Subcutaneous abdominal adipose tissue (tissue), 5 donors: Measurements from ENCODE around the gene KIF16B.
"Not testable (repeated sequence)": the region's sequence is repeated elsewhere in the genome, so short reads cannot be mapped to it uniquely, and the experiment has no call there.

Source experiments
- H3K27ac ChIP-seq: one replicate; pipeline ENCODE4 v1.7.0; 2013; ENCODE audit warnings: low read depth, mild to moderate bottlenecking, inconsistent platforms, low read length, moderate library complexity
- H3K27me3 ChIP-seq, 5 donors: one replicate each; pipeline ENCODE4 v1.7.0; 2013; ENCODE audit warnings: low read length in 5 of 5, inconsistent platforms in 1 of 5; ENCODE audit not compliant: control insufficient read depth in 5 of 5, insufficient read depth in 4 of 5
- H3K36me3 ChIP-seq, 5 donors: one replicate each; pipeline ENCODE4 v1.7.0; 2013; ENCODE audit warnings: low read length in 5 of 5; ENCODE audit not compliant: control insufficient read depth in 5 of 5, insufficient read depth in 5 of 5
- H3K4me1 ChIP-seq, 5 donors: one replicate each; pipeline ENCODE4 v1.7.0; 2013; ENCODE audit warnings: low read length in 5 of 5, mild to moderate bottlenecking in 3 of 5, moderate library complexity in 1 of 5; ENCODE audit not compliant: control insufficient read depth in 5 of 5, insufficient read depth in 5 of 5
- H3K4me3 ChIP-seq, 5 donors: one replicate each; pipeline ENCODE4 v1.7.0; 2013; ENCODE audit warnings: low read length in 5 of 5, low read depth in 1 of 5
- H3K9ac ChIP-seq, 5 donors: one replicate each; pipeline ENCODE4 v1.7.0; 2013; ENCODE audit warnings: low read length in 5 of 5, mild to moderate bottlenecking in 4 of 5, moderate library complexity in 3 of 5
- H3K9me3 ChIP-seq, 5 donors: one replicate each; pipeline ENCODE4 v1.7.0; 2013; ENCODE audit warnings: low read length in 5 of 5; ENCODE audit not compliant: control insufficient read depth in 5 of 5
- donor health status: healthy.
- donor health status: healthy.
- donor health status: healthy.
- donor health status: healthy.
- donor health status: healthy.

KIF16B gene

GRCh38 chr20:16270989-16271388 is 302.3 kb downstream of the KIF16B start:
- Histone ChIP-seq H3K27ac (no peak overlapping the region), H3K9ac (no peak overlapping the region), H3K9me3 (peaks cover 0 to 17% (median 3%) of the 10 kb centered on the region in 5 donors), H3K4me3 (no peak overlapping the region), H3K27me3 (no peaks in the 10 kb centered on the region), H3K36me3 (peaks cover 0 to 18% (median 13%) of the 10 kb centered on the region in 5 donors), H3K4me1 (no peaks in the 10 kb centered on the region)

DNA sequence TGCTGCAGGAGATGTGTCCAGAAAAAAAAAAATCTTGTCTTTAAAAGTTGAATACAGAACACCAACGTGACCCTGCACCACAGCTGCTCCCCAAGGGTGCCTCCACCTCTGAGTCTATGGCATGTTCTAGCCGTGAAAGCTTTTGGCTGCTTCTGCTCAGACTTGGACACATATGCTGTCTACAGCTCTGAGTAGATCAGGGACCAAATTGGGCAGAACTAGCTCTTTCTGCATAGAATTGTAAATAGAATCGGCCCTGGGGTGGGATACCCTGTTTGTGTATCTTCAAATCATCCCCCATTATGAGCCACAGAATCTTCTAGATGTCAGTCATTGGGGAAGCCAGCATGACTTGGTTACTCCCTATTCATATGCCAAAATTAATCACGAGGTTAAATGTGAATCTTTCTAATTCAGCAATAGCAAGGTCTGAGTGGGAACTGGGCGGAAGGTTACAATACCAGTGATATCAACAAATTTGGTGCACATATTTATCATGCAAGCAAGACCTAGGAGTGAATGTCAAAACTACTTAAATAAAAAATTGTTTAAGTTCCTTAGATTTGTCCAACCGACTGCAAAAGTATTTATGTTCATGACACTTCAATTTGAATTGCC is 302.8 kb downstream of the KIF16B start:
- no peak overlapping the region for H3K4me3 ChIP-seq
- H3K27ac ChIP-seq, result no peak overlapping the region
- H3K4me1 ChIP-seq, result no peaks in the 10 kb centered on the region
- H3K27me3 ChIP-seq, result no peaks in the 10 kb centered on the region
- H3K9ac ChIP-seq, result no peak overlapping the region
- peaks cover 0 to 22% (median 3%) of the 10 kb centered on the region in 5 donors for H3K9me3 ChIP-seq
- peaks cover 0 to 18% (median 12%) of the 10 kb centered on the region in 5 donors for H3K36me3 ChIP-seq

- H3K9me3 ChIP-seq, result peaks cover 0 to 25% (median 3%) of the 10 kb centered on the region in 5 donors
- H3K4me1 ChIP-seq, result peaks cover 0 to 11% (median 0%) of the 10 kb centered on the region in 5 donors
- no peak overlapping the region for H3K4me3 ChIP-seq
- peaks cover 0 to 9% (median 5%) of the 10 kb centered on the region in 5 donors for H3K36me3 ChIP-seq
- H3K27ac ChIP-seq, result no peak overlapping the region
- H3K27me3 ChIP-seq, result no peaks in the 10 kb centered on the region
- H3K9ac ChIP-seq, result no peak overlapping the region
Measured at GRCh38 chr20:16267526-16267925, 305.7 kb downstream of the KIF16B start.

DNA sequence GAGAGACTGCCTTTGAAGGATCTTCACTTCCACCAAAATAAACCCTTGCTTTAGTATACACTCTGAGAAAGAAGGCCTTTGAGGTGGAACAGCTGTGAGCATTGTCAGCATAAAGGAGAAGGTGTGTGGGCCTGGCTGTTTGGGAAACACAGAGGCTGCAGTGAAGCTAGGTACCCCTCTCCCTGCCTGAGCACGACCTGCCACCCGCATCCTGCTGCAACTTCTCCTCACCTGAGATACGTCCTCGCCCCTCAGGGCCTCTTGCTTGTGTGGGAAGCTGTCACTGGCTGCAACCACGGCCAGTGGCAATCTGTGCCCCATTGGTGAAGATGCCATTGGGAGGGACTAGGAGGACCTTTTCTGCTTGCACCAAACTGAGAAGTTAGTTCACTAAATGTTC is 307.9 kb downstream of the KIF16B start:
- Histone ChIP-seq H3K36me3 (peaks cover 0 to 5% (median 4%) of the 10 kb centered on the region in 5 donors), H3K27ac (no peak overlapping the region), H3K27me3 (peaks cover 0 to 3% (median 0%) of the 10 kb centered on the region in 5 donors), H3K4me3 (no peak overlapping the region), H3K9ac (no peak overlapping the region), H3K9me3 (peaks cover 0 to 25% (median 3%) of the 10 kb centered on the region in 5 donors), H3K4me1 (peaks cover 0 to 12% (median 0%) of the 10 kb centered on the region in 5 donors)

DNA sequence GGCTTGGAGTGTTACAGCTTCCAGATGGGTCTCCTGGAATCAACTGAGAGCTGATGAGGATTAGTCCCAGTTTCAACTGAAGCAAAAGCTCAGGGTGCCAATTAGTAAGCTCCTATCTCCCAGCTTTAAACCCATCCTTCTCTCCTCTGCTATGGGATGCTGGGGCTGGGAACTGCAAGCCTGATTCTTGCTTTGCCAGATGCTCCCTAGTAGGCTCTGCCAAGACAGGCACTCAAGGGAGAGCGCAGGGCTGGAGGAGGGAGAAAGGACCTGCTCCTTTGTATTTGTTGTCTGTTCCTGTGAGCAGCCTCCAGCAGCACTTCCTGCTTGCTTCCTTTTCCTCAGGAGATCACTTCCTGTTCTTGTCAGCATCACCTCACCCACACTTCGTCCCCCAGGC is 309.7 kb downstream of the KIF16B start:
- H3K4me3 ChIP-seq, result no peak overlapping the region
- peaks cover 0 to 3% (median 0%) of the 10 kb centered on the region in 5 donors for H3K27me3 ChIP-seq
- peaks cover 0 to 25% (median 3%) of the 10 kb centered on the region in 5 donors for H3K9me3 ChIP-seq
- no peak overlapping the region for H3K27ac ChIP-seq
- peaks cover 0 to 12% (median 0%) of the 10 kb centered on the region in 5 donors for H3K4me1 ChIP-seq
- H3K36me3 ChIP-seq, result peaks cover 0 to 5% (median 4%) of the 10 kb centered on the region in 5 donors
- no peak overlapping the region for H3K9ac ChIP-seq

- H3K9me3 ChIP-seq, result peaks cover 0 to 24% (median 3%) of the 10 kb centered on the region in 5 donors
- no peak overlapping the region for H3K4me3 ChIP-seq
- peaks cover 0 to 3% (median 0%) of the 10 kb centered on the region in 5 donors for H3K27me3 ChIP-seq
- no peak overlapping the region for H3K27ac ChIP-seq
- H3K4me1 ChIP-seq, result peaks cover 0 to 12% (median 0%) of the 10 kb centered on the region in 5 donors
- no peak overlapping the region for H3K9ac ChIP-seq
- peaks cover 0 to 2% (median 2%) of the 10 kb centered on the region in 5 donors for H3K36me3 ChIP-seq
Measured at GRCh38 chr20:16262594-16262993, 310.7 kb downstream of the KIF16B start.

GRCh38 chr20:16261733-16262273 is 311.4 kb downstream of the KIF16B start:
- Histone ChIP-seq H3K4me3 (no peak overlapping the region), H3K27me3 (peaks cover 0 to 3% (median 0%) of the 10 kb centered on the region in 5 donors), H3K36me3 (no peaks in the 10 kb centered on the region), H3K9me3 (peaks cover 0 to 16% (median 3%) of the 10 kb centered on the region in 5 donors), H3K9ac (no peak overlapping the region), H3K27ac (no peak overlapping the region), H3K4me1 (peaks cover 0 to 12% (median 0%) of the 10 kb centered on the region in 5 donors)

DNA sequence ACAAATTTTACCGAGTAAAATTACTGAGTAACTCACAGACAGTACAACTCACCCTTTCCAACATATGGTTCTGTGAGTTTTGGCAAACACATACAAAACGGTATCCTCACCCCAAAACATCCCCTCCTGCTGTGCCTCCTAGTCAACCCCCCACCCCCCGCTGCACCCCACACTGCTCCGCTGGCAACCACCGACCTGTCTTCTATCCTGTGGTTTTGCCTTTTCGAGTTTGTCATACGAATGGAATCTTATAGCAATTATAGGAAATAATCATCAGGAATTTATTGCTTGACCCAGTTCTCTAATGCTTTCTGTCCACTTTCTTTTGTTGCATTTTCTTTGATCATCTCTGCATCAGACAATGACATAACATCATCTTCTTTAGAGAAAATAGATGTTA is 312.3 kb downstream of the KIF16B start:
- peaks cover 0 to 8% (median 0%) of the 10 kb centered on the region in 5 donors for H3K9me3 ChIP-seq
- H3K27me3 ChIP-seq, result peaks cover 0 to 3% (median 0%) of the 10 kb centered on the region in 5 donors
- no peak overlapping the region for H3K4me3 ChIP-seq
- no peak overlapping the region for H3K27ac ChIP-seq
- peaks cover 0 to 12% (median 0%) of the 10 kb centered on the region in 5 donors for H3K4me1 ChIP-seq
- H3K36me3 ChIP-seq, result no peaks in the 10 kb centered on the region
- no peak overlapping the region for H3K9ac ChIP-seq

DNA sequence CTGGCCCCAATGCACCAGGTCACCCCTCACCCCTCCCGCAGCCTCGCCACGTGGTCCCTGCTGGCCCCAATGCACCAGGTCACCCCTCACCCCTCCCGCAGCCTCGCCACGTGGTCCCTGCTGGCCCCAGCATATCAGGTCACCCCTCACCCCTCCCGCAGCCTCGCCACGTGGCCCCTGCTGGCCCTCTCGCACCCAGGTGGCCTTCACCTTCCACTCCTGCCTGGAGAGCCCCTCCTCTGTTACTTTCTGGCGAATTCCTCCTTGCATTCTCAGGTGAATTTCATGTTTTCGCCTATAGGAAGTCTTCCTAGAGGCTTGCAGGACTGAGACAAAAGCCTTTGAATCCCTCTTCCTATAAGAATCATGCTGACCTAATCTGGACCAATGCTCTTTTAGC is 313.1 kb downstream of the KIF16B start:
- H3K4me1 ChIP-seq, result peaks cover 0 to 12% (median 0%) of the 10 kb centered on the region in 5 donors
- not testable (repeated sequence) for H3K9me3 ChIP-seq, H3K9ac ChIP-seq, H3K27ac ChIP-seq, H3K4me3 ChIP-seq, H3K36me3 ChIP-seq, H3K27me3 ChIP-seq

GRCh38 chr20:16258766-16259165 is 314.5 kb downstream of the KIF16B start:
- no peak overlapping the region for H3K9ac ChIP-seq

More at GRCh38 chr20:16258766-16259165, 314.5 kb downstream of the KIF16B start:
- H3K27me3 ChIP-seq, result peaks cover 0 to 3% (median 0%) of the 10 kb centered on the region in 5 donors
- no peak overlapping the region for H3K27ac ChIP-seq
- no peaks in the 10 kb centered on the region for H3K9me3 ChIP-seq
- H3K4me3 ChIP-seq, result no peak overlapping the region
- no peaks in the 10 kb centered on the region for H3K36me3 ChIP-seq
- peaks cover 0 to 11% (median 0%) of the 10 kb centered on the region in 5 donors for H3K4me1 ChIP-seq
